ENCODE measurements around the gene FBXO24.
A peak's percentile ranks its signal among the peaks of the same experiment; 100 is the strongest.

FBXO24 gene

GRCh38 chr7:100612730-100613390 is 26.7 kb downstream of the FBXO24 start:
- H3K4me2 ChIP-seq (ENCODE audit: low read length): peak overlapping the region; percentile 71
- H3K79me2 ChIP-seq (ENCODE audit: insufficient read depth, low read length): no peaks in the 10 kb centered on the region
- peak; percentile 53 for TF ChIP-seq CTCF (IDR thresholded peaks at IDR 0.05; ENCODE audit: low read length)
- no peak for TF ChIP-seq EZH2 (IDR thresholded peaks at IDR 0.05; ENCODE audit: borderline replicate concordance, low read length)
- no peaks in the 10 kb centered on the region for H3K9me3 ChIP-seq (ENCODE audit: low read length)
- no peaks in the 10 kb centered on the region for H3K36me3 ChIP-seq (ENCODE audit: insufficient read depth, low read length)
- H3K27me3 ChIP-seq (ENCODE audit: insufficient read depth, low read length): no peaks in the 10 kb centered on the region
- no peak overlapping the region for H3K27ac ChIP-seq (ENCODE audit: low read depth, low read length, poor library complexity, severe bottlenecking)
- H3K9ac ChIP-seq (ENCODE audit: low read length): peak overlapping the region; percentile 63
- H2AFZ ChIP-seq (ENCODE audit: low read length): no peak overlapping the region
- no peaks in the 10 kb centered on the region for H3K9me2 ChIP-seq (ENCODE audit: low read depth, low read length)
- H3F3A ChIP-seq (ENCODE audit: insufficient read depth, low read length): no peaks in the 10 kb centered on the region
- peaks cover 7% of the 10 kb centered on the region for H3K4me1 ChIP-seq (ENCODE audit: insufficient read depth, low read length, severe bottlenecking)
- peak overlapping the region; percentile 63 for H3K4me3 ChIP-seq (ENCODE audit: low read depth, low read length, poor library complexity, severe bottlenecking)
- H4K20me1 ChIP-seq (ENCODE audit: insufficient read depth, low read length): no peaks in the 10 kb centered on the region

GRCh38 chr7:100613412-100614175 is 27.5 kb downstream of the FBXO24 start:
- Histone ChIP-seq H3K4me1 (ENCODE audit: insufficient read depth, low read length, severe bottlenecking) (peaks cover 7% of the 10 kb centered on the region), H3K9ac (ENCODE audit: low read length) (no peak overlapping the region), H3K36me3 (ENCODE audit: insufficient read depth, low read length) (no peaks in the 10 kb centered on the region), H3K9me3 (ENCODE audit: low read length) (no peaks in the 10 kb centered on the region), H3K27me3 (ENCODE audit: insufficient read depth, low read length) (no peaks in the 10 kb centered on the region; the same call in 1 of the 2 replicates), H3F3A (ENCODE audit: insufficient read depth, low read length) (no peaks in the 10 kb centered on the region), H3K9me2 (ENCODE audit: low read depth, low read length) (no peaks in the 10 kb centered on the region), H3K27ac (ENCODE audit: low read depth, low read length, poor library complexity, severe bottlenecking) (no peak overlapping the region), H3K4me2 (ENCODE audit: low read length) (peak overlapping the region; percentile 71; the same call in 1 of the 2 replicates), H4K20me1 (ENCODE audit: insufficient read depth, low read length) (no peaks in the 10 kb centered on the region), H3K4me3 (ENCODE audit: low read depth, low read length, poor library complexity, severe bottlenecking) (no peak overlapping the region), H3K79me2 (ENCODE audit: insufficient read depth, low read length) (no peaks in the 10 kb centered on the region), H2AFZ (ENCODE audit: low read length) (no peak overlapping the region)
- TF ChIP-seq EZH2 (IDR thresholded peaks at IDR 0.05; ENCODE audit: borderline replicate concordance, low read length) (no peak), CTCF (IDR thresholded peaks at IDR 0.05; ENCODE audit: low read length) (no peak)

GRCh38 chr7:100614308-100614861 is 28.3 kb downstream of the FBXO24 start:
- Histone ChIP-seq H3K79me2 (ENCODE audit: insufficient read depth, low read length) (no peaks in the 10 kb centered on the region), H3K9me2 (ENCODE audit: low read depth, low read length) (no peaks in the 10 kb centered on the region), H3K4me1 (ENCODE audit: insufficient read depth, low read length, severe bottlenecking) (peaks cover 7% of the 10 kb centered on the region), H4K20me1 (ENCODE audit: insufficient read depth, low read length) (no peaks in the 10 kb centered on the region), H3K27ac (ENCODE audit: low read depth, low read length, poor library complexity, severe bottlenecking) (no peak overlapping the region), H2AFZ (ENCODE audit: low read length) (no peak overlapping the region), H3K4me2 (ENCODE audit: low read length) (no peak overlapping the region), H3K4me3 (ENCODE audit: low read depth, low read length, poor library complexity, severe bottlenecking) (no peak overlapping the region), H3K9ac (ENCODE audit: low read length) (no peak overlapping the region), H3K9me3 (ENCODE audit: low read length) (no peaks in the 10 kb centered on the region), H3K27me3 (ENCODE audit: insufficient read depth, low read length) (no peaks in the 10 kb centered on the region; the same call in 1 of the 2 replicates), H3F3A (ENCODE audit: insufficient read depth, low read length) (no peaks in the 10 kb centered on the region), H3K36me3 (ENCODE audit: insufficient read depth, low read length) (no peaks in the 10 kb centered on the region)
- TF ChIP-seq CTCF (IDR thresholded peaks at IDR 0.05; ENCODE audit: low read length) (no peak), EZH2 (IDR thresholded peaks at IDR 0.05; ENCODE audit: borderline replicate concordance, low read length) (no peak)

Data from OCI-LY1 (cell line).